GM23248 (cell line): ENCODE measurements around the gene SEC24B.

ENCODE experiments used
- EZH2 ChIP-seq: fragments of 200-600 bp; sonication (generic); IDR thresholded peaks from 2 replicates; pipeline ENCODE4 v1.6.1; 2018; ENCODE audit warnings: antibody characterized with exemption, mild to moderate bottlenecking; ENCODE audit not compliant: insufficient read depth, poor library complexity, severe bottlenecking
- EZH2phosphoT487 ChIP-seq: fragments of 200-600 bp; sonication (generic); IDR thresholded peaks from 2 replicates; pipeline ENCODE4 v1.6.1; 2018; ENCODE audit warnings: antibody characterized with exemption, moderate library complexity, mild to moderate bottlenecking, low read depth; ENCODE audit not compliant: insufficient read depth

DNA sequence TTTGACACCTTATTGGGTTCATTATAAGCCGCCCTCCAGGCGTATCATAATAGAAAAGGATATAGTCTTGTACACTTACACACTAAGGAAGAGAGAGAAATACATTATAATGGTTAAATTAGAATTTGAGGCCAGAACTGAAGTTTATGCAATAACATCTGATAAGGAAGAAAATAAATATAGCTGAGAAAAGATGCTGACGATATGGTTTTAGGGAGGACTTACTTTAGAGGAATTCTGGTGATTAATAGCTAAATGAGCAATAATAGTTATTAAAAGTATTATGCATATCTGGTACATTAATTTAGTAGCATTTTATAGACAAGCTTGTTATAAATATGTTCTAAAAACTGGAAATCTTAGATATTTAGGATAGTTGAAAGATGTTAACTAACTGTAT is 138.5 kb downstream of the SEC24B start:
- TF ChIP-seq EZH2 (no peak), EZH2phosphoT487 (no peak)
